Hypothalamus (tissue), 51 donors: Measurements from ENCODE around the gene RABAC1.

Source experiments
- DNase-seq, 51 donors: peaks; one replicate each; lab custom pipeline; 2025; lab: John Stamatoyannopoulos, UW

The RABAC1 gene

GRCh38 chr19:41959056-41960053 is at the start of gene RABAC1:
TSS of gene RABAC1 (minus strand) at chr19:41959321. CDS start at chr19:41959292, 29 bp downstream.
- peak; percentile 27 to 93 (median 82) for DNase-seq

GRCh38 chr19:42006569-42006968 is 47.4 kb upstream of the RABAC1 start:
- no peak for DNase-seq

- DNase-seq = no peak
Measured at GRCh38 chr19:42005504-42005903, 46.4 kb upstream of the RABAC1 start.

- DNase-seq = no peak
Measured at GRCh38 chr19:42003506-42004294, 44.6 kb upstream of the RABAC1 start.

- no peak for DNase-seq
Measured at GRCh38 chr19:41999878-42000208, 40.7 kb upstream of the RABAC1 start.

GRCh38 chr19:41999071-41999877 is 40.2 kb upstream of the RABAC1 start:
- peak in 7 of 51 donors; percentile 1 to 17 (median 9) for DNase-seq

- DNase-seq = peak in 11 of 51 donors; percentile 4 to 44 (median 15)
Measured at GRCh38 chr19:41998246-41999020, 39.3 kb upstream of the RABAC1 start.

GRCh38 chr19:41997851-41998229 is 38.7 kb upstream of the RABAC1 start:
- peak in 3 of 51 donors; percentile 27 to 61 (median 52) for DNase-seq

GRCh38 chr19:41997121-41997850 is 38.2 kb upstream of the RABAC1 start:
- peak in 28 of 51 donors; percentile 1 to 62 (median 26) for DNase-seq

- peak in 30 of 51 donors; percentile 6 to 71 (median 28) for DNase-seq
Measured at GRCh38 chr19:41995959-41996797, 37.1 kb upstream of the RABAC1 start.

- DNase-seq = peak in 2 of 51 donors; percentile 63 to 67
Measured at GRCh38 chr19:41994994-41995958, 36.2 kb upstream of the RABAC1 start.

GRCh38 chr19:41994521-41994971 is 35.4 kb upstream of the RABAC1 start:
- peak in 10 of 51 donors; percentile 20 to 77 (median 42) for DNase-seq

GRCh38 chr19:41993612-41994483 is 34.7 kb upstream of the RABAC1 start, which contains the start of gene ATP1A3:
TSS of gene ATP1A3 (minus strand) at chr19:41994230. CDS start at chr19:41994076, 154 bp downstream.
- peak in 41 of 51 donors; percentile 5 to 77 (median 47) for DNase-seq

- peak in 1 of 51 donors; percentile 5 for DNase-seq
Measured at GRCh38 chr19:41991925-41992569, 32.9 kb upstream of the RABAC1 start.

GRCh38 chr19:41991025-41991424 is 31.9 kb upstream of the RABAC1 start:
- no peak for DNase-seq
